HepG2 (cell line): ENCODE results near the gene HMGCS2. TPM values are rescaled to one million over a fixed set of nuclear protein-coding genes. Genes with fewer than 3 reads are reported as not detected.
A peak's percentile ranks its signal among the peaks of the same experiment; 100 is the strongest.

Experiments
- AKAP8 ChIP-seq: sonication (generic); formaldehyde crosslinking; IDR thresholded peaks from 2 replicates; pipeline ENCODE4 v1.5.1; 2020; ENCODE audit warnings: mild to moderate bottlenecking, missing genetic modification reagents
- BCL6 ChIP-seq: IDR thresholded peaks from 2 replicates; pipeline ENCODE4 v1.6.1; 2016; ENCODE audit warnings: missing genetic modification reagents, missing compliant biosample characterization
- GFI1 ChIP-seq: sonication (generic); formaldehyde crosslinking; IDR thresholded peaks from 2 replicates; pipeline ENCODE4 v1.5.0; 2020; ENCODE audit warnings: missing genetic modification reagents, mild to moderate bottlenecking, borderline replicate concordance
- KAT7 ChIP-seq: IDR thresholded peaks from 2 replicates; pipeline ENCODE4 v1.6.1; 2018; ENCODE audit warnings: borderline replicate concordance, missing compliant biosample characterization
- MAFK ChIP-seq, 2 experiments: IDR thresholded peaks in 1 of 2; conservative IDR thresholded peaks in 1 of 2; 2 replicates each; pipeline ENCODE4 v1.6.1; 2011; ENCODE audit warnings: improper control_type of control experiment in 2 of 2, low read length in 2 of 2
- MLLT10 ChIP-seq: sonication (generic); formaldehyde crosslinking; IDR thresholded peaks from 2 replicates; pipeline ENCODE4 v1.4.0; 2020; ENCODE audit warnings: missing genetic modification reagents
- MTF2 ChIP-seq: sonication (generic); formaldehyde crosslinking; IDR thresholded peaks from 2 replicates; pipeline ENCODE4 v1.5.0; 2020; ENCODE audit warnings: missing genetic modification reagents, borderline replicate concordance
- NONO ChIP-seq, 2 experiments: fragments of 450-650 bp in 1 of 2; sonication (generic) in 1 of 2; formaldehyde crosslinking in 1 of 2; IDR thresholded peaks in 1 of 2; conservative IDR thresholded peaks in 1 of 2; 2 replicates each; pipeline versions ENCODE4 v1.6.1 to v1.8.0; 2017 to 2022; ENCODE audit warnings: mild to moderate bottlenecking in 1 of 2, missing genetic modification reagents in 1 of 2, moderate library complexity in 1 of 2
- PHF21A ChIP-seq: sonication (generic); formaldehyde crosslinking; IDR thresholded peaks from 2 replicates; pipeline ENCODE4 v1.5.0; 2020; ENCODE audit warnings: mild to moderate bottlenecking, missing genetic modification reagents
- SIN3B ChIP-seq: fragments of 150-350 bp; IDR thresholded peaks from 2 replicates; pipeline ENCODE4 v1.6.1; 2014; ENCODE audit warnings: low read length
- SMAD3 ChIP-seq: sonication (generic); formaldehyde crosslinking; IDR thresholded peaks from 2 replicates; pipeline ENCODE4 v1.4.0; 2020; ENCODE audit warnings: missing genetic modification reagents
- SMAD9 ChIP-seq: sonication (generic); formaldehyde crosslinking; IDR thresholded peaks from 2 replicates; pipeline ENCODE4 v1.5.1; 2020; ENCODE audit warnings: mild to moderate bottlenecking, missing genetic modification reagents
- TARDBP ChIP-seq: sonication (generic); formaldehyde crosslinking; IDR thresholded peaks from 2 replicates; pipeline ENCODE4 v1.8.0; 2022; ENCODE audit warnings: mild to moderate bottlenecking, missing genetic modification reagents
- TRAFD1 ChIP-seq: sonication (generic); formaldehyde crosslinking; IDR thresholded peaks from 2 replicates; pipeline ENCODE4 v1.5.1; 2020; ENCODE audit warnings: missing genetic modification reagents, mild to moderate bottlenecking, borderline replicate concordance
- ZBED4 ChIP-seq: sonication (generic); formaldehyde crosslinking; IDR thresholded peaks from 2 replicates; pipeline ENCODE4 v1.4.0; 2020; ENCODE audit warnings: missing genetic modification reagents, borderline replicate concordance
- ZFP41 ChIP-seq: sonication (generic); formaldehyde crosslinking; IDR thresholded peaks from 2 replicates; pipeline ENCODE4 v1.4.0; 2020; ENCODE audit warnings: mild to moderate bottlenecking, missing genetic modification reagents, borderline replicate concordance
- ZFYVE20 ChIP-seq: sonication (generic); formaldehyde crosslinking; IDR thresholded peaks from 2 replicates; pipeline ENCODE4 v1.8.0; 2023; ENCODE audit warnings: low read depth, mild to moderate bottlenecking, moderate library complexity, missing genetic modification reagents, borderline replicate concordance
- ZNF275 ChIP-seq: sonication (generic); formaldehyde crosslinking; IDR thresholded peaks from 2 replicates; pipeline ENCODE4 v1.8.0; 2022; ENCODE audit warnings: missing genetic modification reagents, mild to moderate bottlenecking, inconsistent platforms, borderline replicate concordance
- ZNF326 ChIP-seq: sonication (generic); formaldehyde crosslinking; IDR thresholded peaks from 2 replicates; pipeline ENCODE4 v1.4.0; 2020; ENCODE audit warnings: missing genetic modification reagents, borderline replicate concordance
- ZNF382 ChIP-seq: sonication (generic); formaldehyde crosslinking; IDR thresholded peaks from 2 replicates; pipeline ENCODE4 v1.5.0; 2020; ENCODE audit warnings: missing genetic modification reagents, mild to moderate bottlenecking, borderline replicate concordance
- ZNF44 ChIP-seq: sonication (generic); formaldehyde crosslinking; IDR thresholded peaks from 2 replicates; pipeline ENCODE4 v1.5.1; 2020; ENCODE audit warnings: mild to moderate bottlenecking, missing genetic modification reagents
- ZNF441 ChIP-seq: sonication (generic); formaldehyde crosslinking; IDR thresholded peaks from 2 replicates; pipeline ENCODE4 v1.7.0; 2021; ENCODE audit warnings: missing genetic modification reagents, borderline replicate concordance
- ZNF564 ChIP-seq: sonication (generic); formaldehyde crosslinking; IDR thresholded peaks from 2 replicates; pipeline ENCODE4 v1.8.1; 2023; ENCODE audit warnings: mild to moderate bottlenecking, missing genetic modification reagents
- ZNF660 ChIP-seq: sonication (generic); formaldehyde crosslinking; IDR thresholded peaks from 2 replicates; pipeline ENCODE4 v1.5.1; 2020; ENCODE audit warnings: mild to moderate bottlenecking, low read depth, missing genetic modification reagents, borderline replicate concordance
- ZNF746 ChIP-seq: sonication (generic); formaldehyde crosslinking; IDR thresholded peaks from 2 replicates; pipeline ENCODE4 v1.8.0; 2022; ENCODE audit warnings: mild to moderate bottlenecking, missing genetic modification reagents
- polyA plus RNA-seq, 8 experiments: library from polyadenylated mRNA; depleted of rRNA in 3 of 8; stranded (reverse) in 7 of 8; unstranded in 1 of 8; fragments of >200 nt; fragmentation: Illumina TruSeq in 4 of 8; extraction: Trizol in 4 of 8; gene quantifications; 2 replicates each; pipeline versions ENCODE4 v1.2.1 to v1.2.3, GENCODE V29; 2011 to 2016; ENCODE audit warnings: low read depth in 4 of 8, missing spikeins in 1 of 8, mixed read lengths in 1 of 8; ENCODE audit not compliant: insufficient read depth in 1 of 8
- total RNA-seq, 5 experiments: library from RNA; depleted of rRNA; stranded (reverse); fragments of >200 nt; fragmentation: Illumina TruSeq; extraction: Trizol; gene quantifications; 2 replicates each; pipeline ENCODE4 v1.2.3, GENCODE V29; 2016; ENCODE audit warnings: low read depth in 1 of 5

The HMGCS2 gene
- total and polyA plus RNA-seq, 2 of the 13 experiments (the other 11 are each of a cell fraction or from before 2014, with no cell fraction given), result 0.44 to 1.5 TPM

- TF ChIP-seq NONO (IDR thresholded peaks at IDR 0.05) (no peak), NONO (CRISPR knock-in tag; conservative IDR thresholded peaks at IDR 0.05) (0 out of 2 replicates have a peak, but pooled peaks have one; percentile 33), ZBED4 (0 out of 2 replicates have a peak, but pooled peaks have one; percentile 17), TARDBP (CRISPR knock-in tag) (no peak), SMAD9 (CRISPR knock-in tag) (no peak), ZNF44 (no peak), ZFYVE20 (CRISPR knock-in tag) (no peak), MLLT10 (CRISPR knock-in tag) (no peak), SMAD3 (CRISPR knock-in tag) (no peak), GFI1 (CRISPR knock-in tag) (peak; percentile 70; the same call in 1 of the 2 replicates), ZNF382 (CRISPR knock-in tag) (no peak), ZNF564 (CRISPR knock-in tag) (no peak), ZNF326 (CRISPR knock-in tag) (no peak), ZNF275 (CRISPR knock-in tag) (no peak), MAFK (conservative IDR thresholded peaks at IDR 0.05 in 1 of 2, IDR thresholded peaks at IDR 0.05 in 1 of 2; ENCODE audit: low read length in 2 of 2) (no peak), PHF21A (CRISPR knock-in tag) (peak; percentile 27; the same call in 1 of the 2 replicates), ZNF441 (CRISPR knock-in tag) (no peak), ZFP41 (CRISPR knock-in tag) (no peak), SIN3B (no peak), MTF2 (CRISPR knock-in tag) (no peak), KAT7 (CRISPR knock-in tag) (no peak), TRAFD1 (CRISPR knock-in tag) (peak; percentile 75; the same call in 1 of the 2 replicates), BCL6 (CRISPR knock-in tag) (peak; percentile 66; the same call in 1 of the 2 replicates), ZNF746 (no peak), ZNF660 (CRISPR knock-in tag) (no peak), AKAP8 (no peak)
Measured at GRCh38 chr1:119779869-119780356, 11.2 kb upstream of the HMGCS2 start (continued).
